ENCODE data around the gene ETS1.

Gene ETS1

GRCh38 chr11:128521682-128522054 is 65.7 kb downstream of the ETS1 start:
- TF ChIP-seq ZNF610 (tag by site-specific recombination; IDR thresholded peaks at IDR 0.05; ENCODE audit: borderline replicate concordance) (no peak), ZFHX2 (tag by site-specific recombination; conservative IDR thresholded peaks at IDR 0.05) (peak; percentile 25; the same call in 1 of the 2 replicates), ZSCAN18 (tag by site-specific recombination; IDR thresholded peaks at IDR 0.05) (no peak), ZNF777 (tag by site-specific recombination; IDR thresholded peaks at IDR 0.05; ENCODE audit: borderline replicate concordance) (peak; percentile 37; the same call in 1 of the 2 replicates), ZNF707 (tag by site-specific recombination; IDR thresholded peaks at IDR 0.05) (0 out of 2 replicates have a peak, but pooled peaks have one; percentile 15), EGR2 (tag by site-specific recombination; IDR thresholded peaks at IDR 0.05; ENCODE audit: low read depth) (peak; percentile 29; the same call in 1 of the 2 replicates), ZBTB17 (tag by site-specific recombination; IDR thresholded peaks at IDR 0.05) (peak; percentile 63), ZBTB11 (tag by site-specific recombination; conservative IDR thresholded peaks at IDR 0.05; ENCODE audit: low read depth) (0 out of 2 replicates have a peak, but pooled peaks have one; percentile 22), ZNF280C (tag by site-specific recombination; IDR thresholded peaks at IDR 0.05) (no peak), ZNF513 (tag by site-specific recombination; IDR thresholded peaks at IDR 0.05) (peak; percentile 46; the same call in 1 of the 2 replicates), PRDM10 (tag by site-specific recombination; IDR thresholded peaks at IDR 0.05) (0 out of 2 replicates have a peak, but pooled peaks have one; percentile 32)
- peak overlapping the region; percentile 55; the same call in 1 of the 2 replicates for H3K27ac ChIP-seq (ENCODE audit: extremely low read depth, low read depth, low read length)
- ChIA-PET POLR2A (no interaction called here), CTCF (interaction anchor here (0.7 to 1.1 kb wide), 2 partner anchors 110 kb away, joined by 3 to 4 read pairs; no protein-coding TSS in a partner anchor)
- H3K36me3 ChIP-seq (ENCODE audit: control insufficient read depth in 2 of 2, insufficient read depth in 1 of 2, low read length in 2 of 2) = no peaks in the 10 kb centered on the region
- no peaks in the 10 kb centered on the region for H3K9me3 ChIP-seq (ENCODE audit: control insufficient read depth, insufficient read depth, low read depth, low read length)
- peaks cover 14% of the 10 kb centered on the region for H3K4me1 ChIP-seq (ENCODE audit: control insufficient read depth, insufficient read depth, low read length)
- H3K4me3 ChIP-seq (ENCODE audit: low read depth, low read length) = peak overlapping the region; percentile 71

All from HEK293 (cell line).